Vagina (tissue), 2 donors: ENCODE results near the gene ZSWIM6.

Experiments
- POLR2A ChIP-seq, 2 donors: fragments of 450-650 bp; IDR thresholded peaks; one replicate each; pipeline ENCODE4 v1.6.1; 2017; ENCODE audit warnings: antibody characterized with exemption in 2 of 2, mild to moderate bottlenecking in 2 of 2, moderate library complexity in 2 of 2
- TF ChIP-seq, protein P1 (sequence below), 3 experiments: fragments of 450-650 bp in 2 of 3; fragments of 200-600 bp in 1 of 3; sonication (generic) in 1 of 3; IDR thresholded peaks; one replicate each; pipeline ENCODE4 v1.5.1; 2017 to 2019; ENCODE audit warnings: antibody characterized with exemption in 3 of 3, mild to moderate bottlenecking in 2 of 3, moderate library complexity in 2 of 3

DNA sequence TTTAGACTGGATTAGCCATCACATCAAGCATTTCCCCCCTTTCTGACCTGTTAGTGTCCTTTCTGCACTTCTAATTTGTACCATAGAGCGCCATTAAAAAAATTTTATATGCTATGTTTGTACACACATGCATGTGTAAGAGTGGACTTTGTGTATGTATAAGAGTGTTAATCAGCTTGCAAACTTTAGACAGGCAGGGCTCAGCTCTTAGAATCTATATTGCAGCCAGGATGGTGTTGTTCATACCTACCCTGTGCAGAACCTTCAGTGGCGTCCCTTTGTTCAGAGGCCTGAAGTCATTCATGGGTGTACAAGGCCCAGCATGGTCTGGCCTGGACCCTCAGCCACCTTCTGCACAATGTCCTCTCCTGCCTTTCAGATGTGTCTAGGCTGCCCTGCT is 19.7 kb downstream of the ZSWIM6 start:
- TF ChIP-seq, protein P1, sequence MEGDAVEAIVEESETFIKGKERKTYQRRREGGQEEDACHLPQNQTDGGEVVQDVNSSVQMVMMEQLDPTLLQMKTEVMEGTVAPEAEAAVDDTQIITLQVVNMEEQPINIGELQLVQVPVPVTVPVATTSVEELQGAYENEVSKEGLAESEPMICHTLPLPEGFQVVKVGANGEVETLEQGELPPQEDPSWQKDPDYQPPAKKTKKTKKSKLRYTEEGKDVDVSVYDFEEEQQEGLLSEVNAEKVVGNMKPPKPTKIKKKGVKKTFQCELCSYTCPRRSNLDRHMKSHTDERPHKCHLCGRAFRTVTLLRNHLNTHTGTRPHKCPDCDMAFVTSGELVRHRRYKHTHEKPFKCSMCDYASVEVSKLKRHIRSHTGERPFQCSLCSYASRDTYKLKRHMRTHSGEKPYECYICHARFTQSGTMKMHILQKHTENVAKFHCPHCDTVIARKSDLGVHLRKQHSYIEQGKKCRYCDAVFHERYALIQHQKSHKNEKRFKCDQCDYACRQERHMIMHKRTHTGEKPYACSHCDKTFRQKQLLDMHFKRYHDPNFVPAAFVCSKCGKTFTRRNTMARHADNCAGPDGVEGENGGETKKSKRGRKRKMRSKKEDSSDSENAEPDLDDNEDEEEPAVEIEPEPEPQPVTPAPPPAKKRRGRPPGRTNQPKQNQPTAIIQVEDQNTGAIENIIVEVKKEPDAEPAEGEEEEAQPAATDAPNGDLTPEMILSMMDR (IDR thresholded peaks at IDR 0.05) = no peak
- no peak for TF ChIP-seq POLR2A (IDR thresholded peaks at IDR 0.05)
